OCI-LY3 (cell line): ENCODE results near the gene RHOB.

Experiments
- EZH2phosphoT487 ChIP-seq: fragments of 200-600 bp; shearing (Covaris generic); IDR thresholded peaks from 2 replicates; pipeline ENCODE4 v1.6.1; 2018; ENCODE audit warnings: antibody characterized with exemption, mixed run types, low read depth
- TF ChIP-seq, protein P1 (sequence below): fragments of 200-600, 300-600 bp; sonication (generic); IDR thresholded peaks from 2 replicates; pipeline ENCODE4 v1.5.1; 2014; ENCODE audit warnings: antibody characterized with exemption, low read length, low read depth

DNA sequence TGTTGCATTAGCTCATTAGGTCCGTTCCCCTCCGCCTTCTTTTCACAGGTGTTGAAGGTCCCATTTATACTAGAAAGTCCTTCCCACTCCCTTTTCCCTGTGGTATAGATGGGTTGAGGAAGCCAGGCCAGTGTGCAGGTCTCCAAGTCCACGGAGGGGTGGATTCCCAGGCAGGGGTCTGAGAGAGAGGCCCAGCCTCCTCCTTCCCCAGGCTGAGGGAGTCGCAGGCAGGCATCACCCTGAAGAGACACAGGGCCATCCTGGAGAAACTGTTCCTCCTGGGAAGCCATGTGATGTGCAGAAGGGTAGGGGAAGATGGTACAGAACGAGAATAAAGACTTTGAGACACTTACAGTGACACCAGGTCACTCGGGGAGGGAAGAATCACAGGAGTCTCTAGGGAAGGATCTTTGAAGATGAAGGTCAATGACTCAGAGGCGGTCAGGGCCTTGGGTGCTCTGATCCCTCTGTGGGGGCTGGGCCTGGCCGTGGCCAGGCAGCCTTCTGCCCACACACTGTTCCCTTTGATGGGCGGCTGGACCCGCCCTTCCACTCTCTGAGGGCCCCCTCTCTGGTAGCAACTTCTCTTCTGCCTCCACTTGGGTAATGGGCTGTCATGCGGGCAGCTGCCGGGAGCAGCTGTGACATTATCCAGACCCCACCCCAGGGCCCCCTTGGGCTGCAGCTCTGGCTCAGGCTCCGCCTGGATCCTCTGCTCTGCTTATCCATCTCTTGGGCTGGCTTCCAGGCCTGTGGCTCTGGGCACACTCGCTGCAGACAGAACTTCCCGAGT is 45.1 kb downstream of the RHOB start:
- TF ChIP-seq, protein P1, sequence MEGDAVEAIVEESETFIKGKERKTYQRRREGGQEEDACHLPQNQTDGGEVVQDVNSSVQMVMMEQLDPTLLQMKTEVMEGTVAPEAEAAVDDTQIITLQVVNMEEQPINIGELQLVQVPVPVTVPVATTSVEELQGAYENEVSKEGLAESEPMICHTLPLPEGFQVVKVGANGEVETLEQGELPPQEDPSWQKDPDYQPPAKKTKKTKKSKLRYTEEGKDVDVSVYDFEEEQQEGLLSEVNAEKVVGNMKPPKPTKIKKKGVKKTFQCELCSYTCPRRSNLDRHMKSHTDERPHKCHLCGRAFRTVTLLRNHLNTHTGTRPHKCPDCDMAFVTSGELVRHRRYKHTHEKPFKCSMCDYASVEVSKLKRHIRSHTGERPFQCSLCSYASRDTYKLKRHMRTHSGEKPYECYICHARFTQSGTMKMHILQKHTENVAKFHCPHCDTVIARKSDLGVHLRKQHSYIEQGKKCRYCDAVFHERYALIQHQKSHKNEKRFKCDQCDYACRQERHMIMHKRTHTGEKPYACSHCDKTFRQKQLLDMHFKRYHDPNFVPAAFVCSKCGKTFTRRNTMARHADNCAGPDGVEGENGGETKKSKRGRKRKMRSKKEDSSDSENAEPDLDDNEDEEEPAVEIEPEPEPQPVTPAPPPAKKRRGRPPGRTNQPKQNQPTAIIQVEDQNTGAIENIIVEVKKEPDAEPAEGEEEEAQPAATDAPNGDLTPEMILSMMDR, result no peak
- no peak for TF ChIP-seq EZH2phosphoT487
